ENCODE results near the gene TRIP12. TPM values are rescaled to one million over a fixed set of nuclear protein-coding genes. Genes with fewer than 3 reads are reported as not detected.
"Not testable (repeated sequence)": the region's sequence is repeated elsewhere in the genome, so short reads cannot be mapped to it uniquely, and the experiment has no call there.

TRIP12 gene
- total RNA-seq, 1 donor from 2014 or later, result 79.4 TPM

GRCh38 chr2:229731916-229732315, 189.9 kb downstream of the TRIP12 start:
- no peak for TF ChIP-seq CTCF (IDR thresholded peaks at IDR 0.05)
- no peaks in the 10 kb centered on the region for H3K27me3 ChIP-seq
- intact Hi-C loops (cut with DNase I), result no loop called here

DNA sequence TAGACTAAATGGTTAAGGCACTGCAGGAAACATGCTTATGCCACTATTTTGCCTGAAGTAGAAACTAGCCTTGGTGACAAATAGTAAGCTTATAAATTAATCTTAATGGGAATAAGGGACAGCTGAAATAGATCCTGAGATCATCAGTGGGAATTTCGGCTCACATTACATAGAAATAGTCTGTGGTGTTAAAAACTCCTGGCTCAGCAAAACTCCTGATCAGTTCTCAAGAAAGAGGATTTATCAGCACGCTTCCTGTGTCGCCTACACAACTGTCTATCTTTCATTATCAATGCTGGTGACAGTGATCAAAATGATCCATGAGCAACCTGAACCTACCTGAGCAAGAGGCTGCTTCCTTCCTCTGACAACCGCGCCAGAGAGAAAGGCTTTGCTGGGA, 190.4 kb downstream of the TRIP12 start:
- H3K36me3 ChIP-seq, result no peaks in the 10 kb centered on the region
- intact Hi-C loops (cut with DNase I), result no loop called here
- peaks cover 0 to 5% of the 10 kb centered on the region in 2 donors for H3K9me3 ChIP-seq
- no peak overlapping the region for H3K27ac ChIP-seq
- TF ChIP-seq CTCF (IDR thresholded peaks at IDR 0.05), result no peak
- DNase-seq (ENCODE audit: low spot score in 2 of 2), result no peak
- H3K4me3 ChIP-seq, result no peak overlapping the region
- no peaks in the 10 kb centered on the region for H3K27me3 ChIP-seq
- no peaks in the 10 kb centered on the region for H3K4me1 ChIP-seq

More at GRCh38 chr2:229731916-229732315, 189.9 kb downstream of the TRIP12 start:
- H3K4me1 ChIP-seq, result no peaks in the 10 kb centered on the region
- H3K4me3 ChIP-seq, result no peak overlapping the region
- peaks cover 0 to 11% of the 10 kb centered on the region in 2 donors for H3K9me3 ChIP-seq
- no peak for DNase-seq (ENCODE audit: low spot score in 2 of 2)
- no peaks in the 10 kb centered on the region for H3K36me3 ChIP-seq
- no peak overlapping the region for H3K27ac ChIP-seq

GRCh38 chr2:229728370-229728769, 193.4 kb downstream of the TRIP12 start:
- H3K9me3 ChIP-seq, result no peaks in the 10 kb centered on the region
- H3K4me3 ChIP-seq, result no peak overlapping the region
- H3K4me1 ChIP-seq, result no peaks in the 10 kb centered on the region
- no peak overlapping the region for H3K27ac ChIP-seq
- intact Hi-C loops (cut with DNase I), result no loop called here
- no peaks in the 10 kb centered on the region for H3K27me3 ChIP-seq
- H3K36me3 ChIP-seq, result no peaks in the 10 kb centered on the region
- DNase-seq (ENCODE audit: low spot score in 2 of 2), result no peak
- TF ChIP-seq CTCF (IDR thresholded peaks at IDR 0.05), result no peak

GRCh38 chr2:229726643-229727042, 195.2 kb downstream of the TRIP12 start:
- Histone ChIP-seq H3K4me1 (no peaks in the 10 kb centered on the region), H3K27me3 (no peaks in the 10 kb centered on the region)
- intact Hi-C loops (cut with DNase I), result no loop called here

GRCh38 chr2:229725716-229726574, 195.9 kb downstream of the TRIP12 start:
- DNase-seq (ENCODE audit: low spot score in 2 of 2), result no peak
- Histone ChIP-seq H3K27me3 (no peaks in the 10 kb centered on the region), H3K4me1 (no peaks in the 10 kb centered on the region), H3K9me3 (no peaks in the 10 kb centered on the region), H3K36me3 (no peaks in the 10 kb centered on the region), H3K27ac (no peak overlapping the region), H3K4me3 (no peak overlapping the region)
- no peak for TF ChIP-seq CTCF (IDR thresholded peaks at IDR 0.05)
- intact Hi-C loops (cut with DNase I), result no loop called here

More at GRCh38 chr2:229726643-229727042, 195.2 kb downstream of the TRIP12 start:
- no peaks in the 10 kb centered on the region for H3K9me3 ChIP-seq
- H3K36me3 ChIP-seq, result no peaks in the 10 kb centered on the region
- H3K27ac ChIP-seq, result no peak overlapping the region
- TF ChIP-seq CTCF (IDR thresholded peaks at IDR 0.05), result no peak
- no peak for DNase-seq (ENCODE audit: low spot score in 2 of 2)
- H3K4me3 ChIP-seq, result no peak overlapping the region

- not testable (repeated sequence) for H3K4me1 ChIP-seq
These were observed 198.6 kb downstream of the TRIP12 start for GRCh38 chr2:229723192-229723591.

More at GRCh38 chr2:229723192-229723591, 198.6 kb downstream of the TRIP12 start:
- DNase-seq (ENCODE audit: low spot score in 2 of 2); H3K27ac ChIP-seq; H3K27me3 ChIP-seq; H3K4me3 ChIP-seq; H3K36me3 ChIP-seq; intact Hi-C loops (cut with DNase I); H3K9me3 ChIP-seq: not testable (repeated sequence)
